SU-DHL-6 (cell line): ENCODE results near the gene DSG4.

Source experiments
- CTCF ChIP-seq: fragments of 200-600 bp; sonication (generic); IDR thresholded peaks from one replicate; pipeline ENCODE4 v1.5.1; 2017; ENCODE audit warnings: antibody characterized with exemption, mild to moderate bottlenecking, low read length, moderate library complexity; ENCODE audit not compliant: insufficient read depth, poor library complexity, severe bottlenecking
- EZH2phosphoT487 ChIP-seq: fragments of 200-600 bp; sonication (generic), shearing (Covaris generic); conservative IDR thresholded peaks from 2 replicates; pipeline ENCODE4 v1.6.1; 2018; ENCODE audit warnings: mild to moderate bottlenecking, antibody characterized with exemption, low read length, moderate library complexity, mixed read lengths

- TF ChIP-seq CTCF = no peak
- no peak for TF ChIP-seq EZH2phosphoT487
Measured at GRCh38 chr18:31447530-31448191, 71.1 kb downstream of the DSG4 start, which contains the start of gene DSG3.
